ENCODE measurements around the gene MIPEP.

The MIPEP gene

DNA sequence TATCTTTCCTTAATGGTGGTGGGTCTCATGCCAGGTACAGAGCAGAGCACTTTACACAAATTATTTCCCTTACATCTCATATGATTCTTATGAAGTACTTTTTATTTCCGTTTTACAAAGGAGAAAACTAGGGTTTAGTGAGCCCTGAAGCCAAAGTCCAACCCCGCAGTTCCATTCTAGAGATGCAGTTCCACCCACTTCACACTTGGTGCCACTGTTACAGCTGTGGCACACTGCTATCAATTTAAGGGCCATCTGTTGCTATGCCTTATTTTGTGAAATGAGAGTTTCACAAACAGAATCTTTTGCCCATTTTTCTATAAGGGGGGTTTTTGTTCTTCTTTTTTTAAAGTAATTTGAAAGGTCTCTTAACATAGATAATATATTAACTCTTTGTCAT, 12.9 kb downstream of the MIPEP start:
- CTCF ChIA-PET: interaction anchor here (1.0 to 2.1 kb wide), 2 partner anchors 10 to 24 kb away, joined by 4 to 5 read pairs; no protein-coding TSS in a partner anchor
- no peaks in the 10 kb centered on the region for H3K4me1 Mint-ChIP-seq
- no peaks in the 10 kb centered on the region for H3K9me3 Mint-ChIP-seq
- DNase-seq: no peak
- H3K4me3 Mint-ChIP-seq: no peak overlapping the region
- H3K36me3 Mint-ChIP-seq: peaks cover 2% of the 10 kb centered on the region
- no peak overlapping the region for H3K27ac Mint-ChIP-seq
- H3K27me3 Mint-ChIP-seq: no peaks in the 10 kb centered on the region

DNA sequence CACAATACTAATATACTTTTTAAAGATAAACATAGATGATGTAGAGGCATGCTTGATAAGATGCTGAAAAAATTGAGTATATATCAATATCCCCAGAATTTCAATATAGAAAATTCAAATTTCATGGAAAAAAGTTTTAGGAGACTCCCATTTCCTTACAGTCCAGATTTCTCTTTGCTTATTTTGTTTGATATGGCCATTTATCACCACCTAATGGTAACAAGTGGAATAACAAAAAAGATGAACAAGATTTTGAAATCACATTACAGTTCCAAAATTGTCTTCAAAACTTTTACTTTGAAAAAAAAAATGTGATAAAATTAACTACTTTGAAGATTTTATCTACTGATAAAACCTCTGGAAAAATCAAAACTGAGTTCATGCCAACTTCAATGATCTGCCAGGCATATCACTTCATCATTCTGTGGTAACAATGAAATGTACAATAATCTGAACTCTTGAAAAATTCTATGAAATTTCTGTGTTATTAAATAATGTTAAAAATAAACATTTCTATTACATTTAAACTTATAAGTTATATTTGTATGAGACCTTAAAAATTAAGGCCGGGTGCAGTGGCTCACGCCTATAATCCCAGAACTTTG, 17.5 kb downstream of the MIPEP start:
- no peaks in the 10 kb centered on the region for H3K9me3 Mint-ChIP-seq
- no peak overlapping the region for H3K27ac Mint-ChIP-seq
- no peaks in the 10 kb centered on the region for H3K4me1 Mint-ChIP-seq
- H3K27me3 Mint-ChIP-seq: no peaks in the 10 kb centered on the region
- no peaks in the 10 kb centered on the region for H3K36me3 Mint-ChIP-seq
- CTCF ChIA-PET: interaction anchor here (1.7 to 1.9 kb wide), 2 partner anchors 17 to 404 kb away, joined by 10 to 16 read pairs; partner anchors contain the start of gene MIPEP
- no peak overlapping the region for H3K4me3 Mint-ChIP-seq
- DNase-seq: no peak

DNA sequence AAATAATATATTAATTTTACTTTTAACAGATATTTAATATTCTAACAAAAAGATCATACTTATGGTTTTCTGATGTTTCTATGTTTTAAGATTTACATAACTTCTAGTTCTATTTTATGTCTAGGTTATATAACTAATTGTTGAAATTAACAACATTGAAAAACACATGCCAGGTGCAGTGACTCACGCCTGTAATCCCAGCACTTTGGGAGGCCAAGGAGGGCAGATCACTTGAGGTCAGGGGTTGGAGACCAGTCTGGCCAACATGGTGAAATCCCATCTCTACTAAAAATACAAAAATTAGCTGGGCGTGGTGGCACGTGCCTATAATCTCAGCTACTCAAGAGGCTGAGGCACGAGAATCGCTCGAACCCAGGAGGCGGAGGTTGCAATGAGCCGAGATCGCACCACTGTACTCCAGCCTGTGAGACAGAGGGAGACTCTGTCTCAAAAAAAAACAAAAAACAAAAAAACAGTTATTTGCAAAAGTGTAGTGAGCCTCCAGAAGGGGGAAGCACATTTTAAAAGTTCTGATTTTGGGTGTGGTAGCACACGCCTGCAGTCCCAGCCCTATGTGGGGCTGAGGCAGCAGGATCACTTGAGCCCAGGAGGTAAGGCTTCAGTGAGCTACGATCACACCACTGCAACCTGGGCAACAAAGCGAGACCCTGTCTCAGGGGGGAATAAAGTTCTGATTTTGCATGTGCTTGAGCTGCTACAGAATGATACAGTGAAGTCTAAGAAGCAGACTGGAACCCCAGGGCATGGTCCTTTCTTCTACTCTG, 18.7 kb downstream of the MIPEP start:
- Mint-ChIP-seq H3K4me1 (no peaks in the 10 kb centered on the region), H3K36me3 (no peaks in the 10 kb centered on the region), H3K9me3 (no peaks in the 10 kb centered on the region), H3K4me3 (no peak overlapping the region), H3K27me3 (no peaks in the 10 kb centered on the region), H3K27ac (no peak overlapping the region)
- CTCF ChIA-PET: interaction anchor here (0.6 to 1.0 kb wide), 2 partner anchors 155 to 294 kb away, joined by 3 read pairs; no protein-coding TSS in a partner anchor
- DNase-seq: no peak

DNA sequence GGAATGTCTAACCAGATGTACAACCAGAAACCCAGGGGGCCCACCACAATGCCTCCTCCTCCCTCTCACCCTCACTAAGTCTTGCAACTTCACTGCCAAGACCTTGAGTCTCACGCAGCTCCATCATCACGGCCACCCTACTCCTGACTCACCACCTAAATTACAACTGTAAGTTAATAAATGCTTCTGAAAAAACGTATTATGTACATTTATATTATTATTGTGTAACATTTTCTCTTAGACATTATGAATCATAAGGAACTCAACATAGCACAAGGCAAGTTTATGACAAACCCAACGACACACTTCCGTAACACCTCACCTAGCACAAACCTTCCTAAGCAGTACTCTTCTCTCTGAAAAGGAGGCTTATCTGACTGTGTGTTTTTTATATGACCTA, 20.7 kb downstream of the MIPEP start:
- H3K4me1 Mint-ChIP-seq: peaks cover 2% of the 10 kb centered on the region
- H3K27ac Mint-ChIP-seq: no peak overlapping the region
- H3K27me3 Mint-ChIP-seq: no peaks in the 10 kb centered on the region
- DNase-seq: no peak
- H3K36me3 Mint-ChIP-seq: no peaks in the 10 kb centered on the region
- H3K9me3 Mint-ChIP-seq: no peaks in the 10 kb centered on the region
- CTCF ChIA-PET: interaction anchor here (1.1 to 1.3 kb wide), 2 partner anchors 151 to 441 kb away, joined by 3 to 5 read pairs; no protein-coding TSS in a partner anchor
- no peak overlapping the region for H3K4me3 Mint-ChIP-seq

DNA sequence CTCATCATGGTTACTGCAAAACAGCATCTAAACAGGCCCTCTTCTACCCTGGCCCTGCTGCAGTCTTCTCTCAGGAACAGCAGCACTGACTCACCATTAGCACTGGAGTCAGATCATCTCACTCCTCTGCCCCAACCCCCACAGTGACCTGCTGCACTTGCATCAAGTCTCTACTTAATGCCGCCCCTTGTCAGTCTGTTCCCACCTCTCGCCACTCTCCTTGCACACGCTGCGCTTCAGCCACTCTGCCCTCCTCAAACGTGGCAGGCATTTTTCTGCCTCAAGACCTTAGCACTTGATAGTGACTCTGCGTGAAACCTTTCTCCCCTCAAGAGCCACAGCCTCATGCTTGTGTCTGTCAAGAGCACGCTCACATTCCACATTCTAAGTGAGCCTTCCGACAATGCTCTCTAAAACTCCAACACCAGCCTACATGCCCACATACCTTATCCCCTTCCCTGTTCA, 22.1 kb downstream of the MIPEP start:
- Mint-ChIP-seq H3K4me3 (no peak overlapping the region), H3K36me3 (no peaks in the 10 kb centered on the region), H3K27ac (no peak overlapping the region), H3K4me1 (peaks cover 2% of the 10 kb centered on the region), H3K27me3 (no peaks in the 10 kb centered on the region), H3K9me3 (no peaks in the 10 kb centered on the region)
- DNase-seq: no peak
- CTCF ChIA-PET: no interaction called here

DNA sequence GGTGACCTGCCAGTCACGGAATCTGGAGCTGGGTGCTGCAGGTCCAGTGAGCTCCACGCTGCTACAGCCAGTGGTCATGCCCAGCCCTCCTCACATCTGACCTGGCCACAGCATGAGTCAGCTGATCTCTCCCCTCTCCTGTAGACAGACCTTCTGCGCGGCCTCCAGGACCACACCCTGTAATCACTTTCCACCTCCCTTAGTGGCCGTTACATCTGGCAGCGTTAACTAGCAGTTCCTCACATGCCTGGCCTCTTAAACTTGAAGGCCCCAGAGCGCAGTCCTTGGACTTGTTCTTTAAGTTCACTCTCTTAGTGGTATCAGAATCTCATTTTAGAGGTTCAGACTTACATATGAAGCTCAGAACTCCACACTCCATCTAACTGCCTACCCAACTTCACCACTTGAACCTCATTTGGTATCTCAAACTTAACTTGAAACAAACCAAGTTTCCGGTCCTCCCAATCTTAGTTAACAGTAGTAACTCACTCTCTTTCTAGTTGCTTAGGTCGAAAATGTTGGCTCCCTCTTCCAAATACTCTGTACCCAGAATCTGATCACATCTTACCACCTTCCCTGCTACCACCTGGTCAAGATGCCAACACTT, 22.7 kb downstream of the MIPEP start:
- no peaks in the 10 kb centered on the region for H3K27me3 Mint-ChIP-seq
- H3K9me3 Mint-ChIP-seq: no peaks in the 10 kb centered on the region
- CTCF ChIA-PET: interaction anchor here (0.6 kb wide), 1 partner anchor 631 kb away, joined by 3 read pairs; no protein-coding TSS in a partner anchor
- H3K4me1 Mint-ChIP-seq: peaks cover 2% of the 10 kb centered on the region
- no peak overlapping the region for H3K27ac Mint-ChIP-seq
- DNase-seq: no peak
- H3K4me3 Mint-ChIP-seq: no peak overlapping the region
- H3K36me3 Mint-ChIP-seq: no peaks in the 10 kb centered on the region

DNA sequence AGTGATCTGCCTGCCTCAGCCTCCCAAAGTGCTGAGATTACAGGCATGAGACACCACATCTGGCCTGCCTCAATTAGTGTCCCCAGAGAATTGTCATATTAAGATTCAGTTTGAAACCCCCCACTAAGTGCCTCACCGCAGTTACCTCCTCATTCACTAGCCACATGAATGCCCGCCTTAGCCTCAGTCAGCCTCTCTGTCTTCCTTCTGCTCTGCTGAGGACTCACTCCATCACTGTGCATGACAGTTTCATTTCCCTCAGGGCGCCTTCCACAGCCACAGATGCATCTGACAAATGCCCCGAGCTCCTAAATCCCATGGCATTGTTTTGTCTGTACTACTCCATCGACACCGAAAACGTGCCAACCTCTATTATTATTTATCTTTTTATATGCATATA, 23.3 kb downstream of the MIPEP start:
- Mint-ChIP-seq H3K4me3 (no peak overlapping the region), H3K27ac (no peak overlapping the region), H3K36me3 (no peaks in the 10 kb centered on the region), H3K4me1 (peaks cover 2% of the 10 kb centered on the region), H3K9me3 (no peaks in the 10 kb centered on the region), H3K27me3 (no peaks in the 10 kb centered on the region)
- no peak for DNase-seq
- CTCF ChIA-PET: no interaction called here

DNA sequence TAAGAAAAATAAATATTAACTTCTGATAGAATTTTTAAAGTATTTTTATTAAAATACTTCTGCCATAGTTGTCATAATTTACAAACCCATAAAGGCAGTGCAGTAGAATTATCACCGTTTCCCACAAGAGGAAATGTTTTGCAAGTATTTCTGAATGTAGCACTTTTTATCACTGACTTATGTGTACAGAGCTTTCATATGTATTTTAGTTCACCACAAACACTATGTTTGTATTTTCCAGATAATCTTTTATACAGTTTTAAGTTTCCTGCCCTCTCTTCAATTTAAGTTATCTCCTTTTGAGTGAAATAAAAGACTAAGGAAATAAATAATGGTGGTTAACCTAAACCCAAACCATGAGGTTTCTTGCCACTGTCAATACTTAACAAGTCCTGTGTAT, 24.2 kb downstream of the MIPEP start:
- DNase-seq: no peak
- no peak overlapping the region for H3K4me3 Mint-ChIP-seq
- H3K27ac Mint-ChIP-seq: no peak overlapping the region
- no peaks in the 10 kb centered on the region for H3K27me3 Mint-ChIP-seq
- H3K36me3 Mint-ChIP-seq: peaks cover 4% of the 10 kb centered on the region
- CTCF ChIA-PET: interaction anchor here (0.6 kb wide), 1 partner anchor 292 kb away, joined by 4 read pairs; no protein-coding TSS in a partner anchor
- H3K4me1 Mint-ChIP-seq: peaks cover 2% of the 10 kb centered on the region
- H3K9me3 Mint-ChIP-seq: no peaks in the 10 kb centered on the region

DNA sequence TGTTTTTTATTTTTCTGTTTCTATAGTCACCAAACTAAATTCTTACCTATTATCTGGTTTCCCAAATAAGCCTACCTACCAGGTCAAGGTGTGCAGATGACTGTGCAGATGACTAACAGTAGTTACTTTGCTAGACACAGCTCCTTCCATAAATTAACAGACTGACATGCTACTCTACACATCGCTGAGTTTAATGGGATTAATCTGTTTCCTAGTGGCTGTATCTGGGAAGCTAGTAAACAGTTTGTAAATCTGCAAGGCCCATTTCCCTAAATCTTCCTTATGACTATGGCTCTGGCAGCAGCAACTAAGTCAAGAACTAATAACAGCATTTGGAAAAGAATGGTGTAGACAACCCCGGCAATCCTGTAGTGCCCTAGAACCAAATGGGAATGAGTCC, 27.9 kb downstream of the MIPEP start:
- CTCF ChIA-PET: interaction anchor here (1.9 kb wide), 1 partner anchor 394 kb away, joined by 4 read pairs; no protein-coding TSS in a partner anchor
- H3K4me3 Mint-ChIP-seq: no peak overlapping the region
- no peaks in the 10 kb centered on the region for H3K9me3 Mint-ChIP-seq

DNA sequence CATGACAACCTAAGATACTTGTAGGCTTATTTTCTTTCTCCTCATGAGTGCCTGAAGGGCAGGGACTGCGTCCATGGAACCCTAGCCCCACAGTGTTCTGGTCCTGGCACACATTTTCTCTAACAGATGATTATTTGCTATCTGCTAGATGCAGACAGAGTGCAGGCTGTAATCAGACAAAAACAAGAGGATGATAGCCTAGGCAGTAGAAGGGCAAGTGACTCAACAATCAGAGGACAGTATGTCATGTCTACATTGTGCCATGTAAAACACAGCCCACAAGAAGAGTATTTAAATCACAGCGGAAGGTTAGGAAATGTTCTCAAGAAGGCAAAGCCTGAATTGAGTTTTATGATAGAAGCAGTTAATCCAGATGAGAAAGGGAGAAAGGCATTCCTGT, 29.3 kb downstream of the MIPEP start:
- peaks cover 4% of the 10 kb centered on the region for H3K36me3 Mint-ChIP-seq

More for the DNA sequence above, 27.9 kb downstream of the MIPEP start:
- Mint-ChIP-seq H3K36me3 (peaks cover 4% of the 10 kb centered on the region), H3K27ac (no peak overlapping the region), H3K27me3 (no peaks in the 10 kb centered on the region), H3K4me1 (peaks cover 5% of the 10 kb centered on the region)
- DNase-seq: no peak

DNA sequence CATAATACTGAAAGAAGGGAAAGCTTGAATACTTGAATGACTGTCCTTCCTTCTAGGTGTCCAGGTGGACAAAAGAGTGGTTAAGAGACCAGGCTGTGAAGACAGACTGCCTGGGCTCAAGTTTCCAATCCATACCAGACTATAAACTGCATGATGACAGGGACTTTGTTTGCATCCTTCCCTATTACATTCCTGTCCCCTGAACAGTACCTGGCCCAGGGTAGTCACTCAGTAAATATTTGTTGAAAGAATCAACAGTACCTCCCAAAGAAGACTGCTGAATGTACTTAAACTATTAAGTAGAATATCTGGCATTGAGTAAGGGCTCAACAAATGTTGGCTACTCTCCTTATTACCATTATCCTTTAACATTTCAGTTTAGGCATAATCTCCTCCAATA, 29.7 kb downstream of the MIPEP start:
- CTCF ChIA-PET: no interaction called here
- no peak overlapping the region for H3K4me3 Mint-ChIP-seq

More for the DNA sequence above, 29.3 kb downstream of the MIPEP start:
- H3K27ac Mint-ChIP-seq: no peak overlapping the region
- CTCF ChIA-PET: no interaction called here
- H3K4me3 Mint-ChIP-seq: no peak overlapping the region
- no peaks in the 10 kb centered on the region for H3K27me3 Mint-ChIP-seq
- H3K9me3 Mint-ChIP-seq: no peaks in the 10 kb centered on the region
- DNase-seq: no peak
- H3K4me1 Mint-ChIP-seq: peaks cover 4% of the 10 kb centered on the region

DNA sequence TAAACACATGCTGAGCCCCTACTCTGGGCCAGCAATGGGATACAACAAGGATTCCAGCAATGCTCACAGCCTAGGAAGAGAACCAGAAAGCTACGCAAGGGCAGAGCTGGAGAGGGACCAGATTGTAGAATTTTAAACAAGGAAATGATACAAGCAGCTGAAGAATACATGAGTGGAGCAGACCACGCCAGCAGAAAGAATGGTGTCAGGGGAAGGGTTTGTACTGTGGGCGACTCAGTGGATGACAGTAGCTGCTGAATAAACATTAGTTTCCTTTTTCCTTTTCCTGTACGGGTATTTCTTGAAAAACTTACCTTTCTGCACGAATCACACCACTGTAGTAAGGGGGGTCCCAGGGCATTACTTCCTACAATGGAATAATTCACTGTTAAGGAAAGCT, 30.7 kb downstream of the MIPEP start:
- CTCF ChIA-PET: no interaction called here
- DNase-seq: no peak
- H3K27ac Mint-ChIP-seq: no peak overlapping the region
- H3K9me3 Mint-ChIP-seq: no peaks in the 10 kb centered on the region
- no peaks in the 10 kb centered on the region for H3K27me3 Mint-ChIP-seq
- H3K36me3 Mint-ChIP-seq: peaks cover 4% of the 10 kb centered on the region
- H3K4me3 Mint-ChIP-seq: no peak overlapping the region
- peaks cover 4% of the 10 kb centered on the region for H3K4me1 Mint-ChIP-seq

More for the DNA sequence above, 29.7 kb downstream of the MIPEP start:
- Mint-ChIP-seq H3K27ac (no peak overlapping the region), H3K4me1 (peaks cover 4% of the 10 kb centered on the region), H3K9me3 (no peaks in the 10 kb centered on the region), H3K27me3 (no peaks in the 10 kb centered on the region), H3K36me3 (peaks cover 4% of the 10 kb centered on the region)
- DNase-seq: no peak

DNA sequence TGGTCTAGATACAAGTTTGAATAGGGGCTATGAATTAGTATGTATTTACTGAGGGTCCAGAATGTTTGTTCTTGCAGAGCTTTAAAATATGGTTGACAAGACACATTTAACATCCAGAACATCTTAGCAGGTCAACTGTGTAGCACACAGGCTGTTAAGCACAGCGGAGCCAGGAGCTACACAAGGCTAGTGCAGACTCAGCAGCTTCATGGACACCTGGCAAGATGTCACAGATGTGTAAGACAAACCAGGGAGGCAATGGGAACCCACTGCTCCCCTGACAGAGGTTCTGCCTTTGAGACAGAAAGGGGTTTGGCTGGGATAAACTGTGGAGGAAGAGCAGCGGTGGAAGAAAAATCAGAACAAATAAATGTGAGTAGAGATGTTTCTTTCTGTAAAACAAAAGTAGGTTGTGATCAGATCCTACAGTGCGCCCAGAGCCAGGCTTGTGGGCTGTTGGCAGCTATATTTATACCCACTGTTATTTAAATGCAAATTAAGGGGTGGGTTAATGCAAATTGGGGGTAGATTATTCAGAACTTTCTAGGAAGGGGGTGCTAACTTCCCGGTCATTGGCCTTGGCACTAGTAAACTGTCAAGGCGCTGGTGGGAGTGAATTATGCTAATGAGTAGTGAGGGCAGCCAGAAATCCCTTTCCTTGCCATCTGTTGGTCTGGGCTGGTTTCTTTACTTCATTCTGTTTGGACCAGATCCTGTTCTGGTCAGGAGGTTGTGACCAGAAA, 33.0 kb downstream of the MIPEP start:
- Mint-ChIP-seq H3K36me3 (peaks cover 4% of the 10 kb centered on the region), H3K4me3 (no peak overlapping the region), H3K9me3 (no peaks in the 10 kb centered on the region), H3K4me1 (peaks cover 4% of the 10 kb centered on the region), H3K27me3 (no peaks in the 10 kb centered on the region), H3K27ac (no peak overlapping the region)
- CTCF ChIA-PET: no interaction called here
- no peak for DNase-seq

DNA sequence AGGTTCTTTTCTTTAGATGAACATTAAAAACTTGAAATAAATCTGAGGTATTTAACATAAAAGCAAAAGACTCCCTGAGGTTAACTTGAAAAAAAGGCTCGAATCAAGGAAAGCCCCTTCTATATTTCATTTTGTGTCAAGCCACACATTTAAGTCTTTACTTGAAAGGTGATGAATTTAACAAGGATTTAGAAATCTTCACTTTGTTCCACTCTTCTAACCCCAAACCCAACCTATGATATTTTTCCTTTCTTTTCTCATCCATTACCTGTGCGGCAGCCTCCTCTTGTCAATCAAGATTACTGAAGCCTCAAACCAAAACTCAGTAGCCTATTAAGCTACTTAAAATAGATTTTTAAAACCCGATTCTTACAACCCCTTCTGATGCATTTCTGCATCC, 33.8 kb downstream of the MIPEP start:
- Mint-ChIP-seq H3K36me3 (no peaks in the 10 kb centered on the region), H3K4me3 (no peak overlapping the region), H3K9me3 (no peaks in the 10 kb centered on the region), H3K27ac (no peak overlapping the region), H3K4me1 (peaks cover 4% of the 10 kb centered on the region), H3K27me3 (no peaks in the 10 kb centered on the region)
- CTCF ChIA-PET: no interaction called here
- no peak for DNase-seq
